ENCODE measurements around the gene MOCS1.
A peak's percentile ranks its signal among the peaks of the same experiment; 100 is the strongest.
"Not testable (repeated sequence)": the region's sequence is repeated elsewhere in the genome, so short reads cannot be mapped to it uniquely, and the experiment has no call there.

The MOCS1 gene

GRCh38 chr6:39934131-39934757 lies at the start of gene MOCS1:
TSS of gene MOCS1 (minus strand) at chr6:39934462. CDS start at chr6:39934417, 45 bp downstream.
- DNase-seq: peak; percentile 13

- no peak for DNase-seq
Observed at GRCh38 chr6:39984051-39984450, 49.8 kb upstream of the MOCS1 start.

GRCh38 chr6:39983193-39983592 lies 48.9 kb upstream of the MOCS1 start:
- DNase-seq: no peak

DNA sequence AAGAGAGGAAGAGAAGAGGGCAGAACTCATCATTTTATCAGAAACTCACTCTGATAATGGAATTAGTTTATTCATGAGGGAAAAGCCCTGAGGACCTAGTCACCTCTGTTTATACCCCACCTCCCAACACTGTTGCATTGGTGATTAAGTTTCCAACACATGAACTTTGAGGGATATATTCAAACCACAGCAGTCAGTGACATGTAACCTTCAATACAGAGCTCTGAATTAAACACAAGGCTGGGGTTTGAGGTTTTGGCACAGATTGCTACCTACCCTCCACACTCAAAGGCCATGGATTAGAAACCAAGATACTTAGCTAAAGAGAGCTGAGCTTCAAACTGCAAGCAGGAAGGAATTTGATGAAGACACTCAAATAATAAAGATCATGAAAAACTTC lies 48.5 kb upstream of the MOCS1 start:
- no peak for DNase-seq

DNA sequence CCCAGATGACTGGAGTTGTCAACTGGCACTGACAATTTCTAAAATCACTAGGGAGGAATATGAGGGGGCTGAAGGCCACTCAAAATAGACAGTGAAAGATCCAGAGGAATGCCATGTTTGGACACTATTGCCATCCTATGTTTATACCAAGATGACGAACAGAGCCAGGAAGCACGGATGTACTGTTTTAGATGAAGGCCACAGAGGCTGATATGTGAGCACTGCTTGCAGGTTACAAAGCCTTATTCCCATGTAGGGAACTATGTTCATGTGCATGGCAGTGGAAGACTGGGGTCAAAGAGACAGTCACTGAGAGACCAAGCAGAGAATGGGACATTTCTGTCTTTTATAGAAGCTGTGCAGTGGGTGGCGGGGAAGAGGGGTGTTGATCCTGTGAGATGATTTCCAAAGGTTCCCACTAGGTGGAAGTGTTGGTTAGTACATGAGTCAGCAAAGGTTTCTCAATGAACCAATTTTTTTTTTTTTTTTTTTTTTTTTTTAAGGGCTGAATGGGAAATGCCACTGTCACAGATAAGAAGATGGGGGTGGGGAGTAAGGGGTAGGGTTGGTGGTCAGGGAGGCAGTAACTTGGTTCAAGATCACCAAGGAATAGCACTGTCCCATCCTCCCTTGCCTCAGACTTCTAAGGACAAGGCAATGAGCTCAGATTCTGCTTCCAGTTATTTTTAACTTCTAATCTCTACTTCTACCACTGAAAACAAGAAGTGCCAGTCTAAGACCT lies 46.7 kb upstream of the MOCS1 start:
- peak; percentile 20 for DNase-seq

GRCh38 chr6:39979461-39980328 lies 45.4 kb upstream of the MOCS1 start:
- no peak for DNase-seq

GRCh38 chr6:39978240-39978639 lies 44.0 kb upstream of the MOCS1 start:
- no peak for DNase-seq

DNA sequence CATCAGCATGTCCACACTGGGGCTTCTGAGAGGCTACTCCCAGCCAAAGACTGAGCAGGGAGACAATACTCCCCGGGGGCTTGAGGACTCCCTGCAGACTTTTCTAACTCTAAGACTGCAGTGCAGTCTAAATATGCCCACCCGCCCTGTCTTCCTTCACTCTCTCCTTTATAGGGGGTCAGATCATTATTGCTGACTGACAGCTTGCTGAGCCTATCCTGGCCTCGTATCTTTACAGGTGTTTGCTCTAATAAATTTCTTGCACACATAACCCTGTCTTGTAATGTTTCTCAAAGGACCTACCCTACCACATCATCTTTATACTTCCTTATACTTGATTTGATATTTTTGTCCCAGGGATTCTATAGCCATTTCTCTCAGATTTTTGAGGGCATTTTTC lies 39.4 kb upstream of the MOCS1 start:
- DNase-seq: no peak

- not testable (repeated sequence) for DNase-seq
Observed at GRCh38 chr6:39972717-39973116, 38.5 kb upstream of the MOCS1 start.

GRCh38 chr6:39971131-39971530 lies 36.9 kb upstream of the MOCS1 start:
- DNase-seq: not testable (repeated sequence)

DNA sequence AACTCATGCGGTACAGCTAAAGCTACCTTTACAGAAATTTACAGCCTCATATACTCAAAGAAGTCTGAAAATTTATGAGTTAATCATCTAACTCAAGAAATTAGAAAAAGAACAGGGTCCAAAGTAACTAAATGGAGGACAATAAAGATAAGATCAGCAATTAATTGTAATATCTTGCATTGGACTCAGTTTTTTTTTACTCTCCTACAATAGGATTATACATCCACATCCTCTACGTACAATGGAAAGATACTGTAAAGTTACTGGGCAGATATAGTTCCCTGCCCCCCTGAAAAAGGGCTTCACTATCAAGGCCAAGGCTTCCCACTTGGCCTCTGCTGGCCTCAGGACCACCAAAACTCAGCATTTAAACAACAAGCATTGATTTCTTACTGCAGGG lies 31.5 kb upstream of the MOCS1 start:
- no peak for DNase-seq

DNA sequence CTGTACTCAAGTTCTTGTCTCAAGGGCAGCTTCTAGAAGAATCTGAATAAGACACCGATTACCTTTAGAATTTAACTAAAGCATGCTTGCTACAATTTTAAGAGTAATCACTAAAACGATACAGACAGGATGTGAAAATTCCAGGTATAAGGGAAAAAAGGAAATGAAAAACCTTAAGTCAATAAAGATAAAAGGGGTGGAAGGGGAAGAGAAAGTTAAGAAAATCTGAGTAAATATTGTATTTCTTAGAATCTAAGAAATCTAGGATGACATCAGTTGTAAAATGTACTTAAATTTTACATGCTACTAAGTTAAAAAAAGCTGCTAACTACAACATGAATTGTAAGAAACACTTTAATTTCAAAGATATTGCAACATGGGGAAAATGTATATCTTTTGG lies 30.3 kb upstream of the MOCS1 start:
- DNase-seq: no peak

- no peak for DNase-seq
Observed at GRCh38 chr6:39964094-39964493, 29.8 kb upstream of the MOCS1 start.

DNA sequence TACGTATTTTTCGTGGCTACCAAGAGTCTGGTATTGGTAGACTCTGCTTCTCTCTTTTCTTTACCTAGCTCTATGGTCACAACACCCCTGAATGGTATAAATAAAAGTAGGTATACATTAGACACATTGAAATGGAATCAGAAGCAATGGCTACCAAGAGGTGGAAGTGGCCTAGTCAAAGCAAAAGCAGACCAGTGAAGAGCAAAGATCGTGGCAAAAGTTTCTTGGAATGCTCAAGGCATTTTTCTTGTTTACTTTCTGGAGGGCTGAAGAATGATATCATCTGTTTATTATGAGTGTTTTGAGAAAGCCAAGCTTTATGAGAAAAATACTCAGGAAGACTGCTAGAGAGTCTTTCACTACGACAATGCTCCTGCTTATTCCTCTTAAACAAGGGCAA lies 28.6 kb upstream of the MOCS1 start:
- DNase-seq: no peak

DNA sequence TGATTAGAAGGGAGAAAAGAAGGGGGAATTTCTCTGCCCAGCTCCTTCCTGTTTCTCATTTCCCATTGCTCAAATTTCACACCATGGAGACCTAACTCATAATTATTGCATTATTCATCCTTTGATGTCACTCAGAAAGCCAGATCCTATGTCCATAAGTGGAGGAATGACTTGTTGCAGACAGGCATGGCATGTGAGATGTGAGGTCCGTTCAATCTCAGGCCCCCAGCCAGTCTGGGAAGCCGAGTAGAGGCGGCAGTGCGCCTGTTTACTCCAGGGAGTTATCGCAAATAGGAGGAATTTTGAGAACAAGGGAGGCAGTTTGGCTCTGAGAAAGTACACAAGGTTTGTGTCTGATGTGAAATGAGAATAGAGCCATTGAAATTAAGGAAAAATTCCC lies 26.9 kb upstream of the MOCS1 start:
- DNase-seq: no peak

DNA sequence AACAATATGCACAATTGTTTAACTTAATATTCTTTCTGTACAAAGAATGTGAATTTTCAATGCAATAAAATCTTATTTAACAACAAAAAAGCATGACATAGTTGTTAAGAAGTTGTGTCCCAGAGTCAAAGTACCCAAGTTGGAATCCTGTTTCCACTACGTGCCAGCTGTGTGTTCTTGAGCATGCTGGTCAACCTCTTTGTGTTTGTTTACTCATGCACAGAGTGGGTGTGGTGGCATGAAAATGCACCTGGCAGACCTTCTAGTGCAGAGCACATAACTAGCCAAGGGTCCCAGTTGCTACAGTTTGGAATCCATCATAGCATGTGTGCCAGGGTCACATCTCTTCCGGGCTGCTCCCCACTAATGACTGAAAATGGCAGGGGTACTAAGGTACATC lies 24.7 kb upstream of the MOCS1 start:
- DNase-seq: no peak

DNA sequence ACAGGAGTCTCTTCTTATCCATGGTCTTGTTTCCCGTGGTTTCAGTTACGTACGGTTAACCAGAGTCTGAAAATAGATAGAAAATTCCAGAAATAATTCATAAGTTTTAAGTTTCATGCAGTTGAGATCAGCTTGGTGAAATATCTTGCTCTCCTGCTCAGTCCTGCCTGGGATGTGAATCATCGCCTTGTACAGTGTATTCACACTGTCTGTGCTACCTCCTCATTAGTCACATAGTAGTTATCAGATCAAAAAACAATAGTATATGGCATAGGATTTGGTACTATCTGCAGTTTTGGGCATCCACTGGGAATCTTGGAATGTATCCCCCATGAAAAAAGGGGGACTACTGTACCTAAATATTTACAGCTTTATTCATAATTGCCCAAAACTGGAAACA lies 22.7 kb upstream of the MOCS1 start:
- DNase-seq: no peak

- DNase-seq: no peak
Observed at GRCh38 chr6:39953076-39953618, 18.9 kb upstream of the MOCS1 start.

DNA sequence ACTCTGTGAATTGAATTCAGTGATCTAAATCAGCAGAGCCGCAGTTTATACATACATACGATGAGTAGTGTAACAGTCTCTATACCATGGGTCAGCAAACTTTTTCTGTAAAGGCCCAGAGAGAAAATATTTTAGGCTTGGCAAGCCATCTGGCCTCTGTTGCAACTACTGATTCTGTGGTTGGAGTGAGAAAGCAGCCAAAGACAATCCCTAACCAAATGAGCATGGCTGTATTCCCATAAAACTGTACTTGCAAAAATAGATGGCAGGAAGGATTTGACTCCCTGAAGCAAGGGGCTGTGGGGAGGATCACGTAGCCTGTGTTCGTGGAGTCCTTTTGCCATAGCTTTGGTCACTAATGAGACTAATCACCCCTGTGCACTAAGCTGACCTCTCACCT lies 17.9 kb upstream of the MOCS1 start:
- DNase-seq: no peak

DNA sequence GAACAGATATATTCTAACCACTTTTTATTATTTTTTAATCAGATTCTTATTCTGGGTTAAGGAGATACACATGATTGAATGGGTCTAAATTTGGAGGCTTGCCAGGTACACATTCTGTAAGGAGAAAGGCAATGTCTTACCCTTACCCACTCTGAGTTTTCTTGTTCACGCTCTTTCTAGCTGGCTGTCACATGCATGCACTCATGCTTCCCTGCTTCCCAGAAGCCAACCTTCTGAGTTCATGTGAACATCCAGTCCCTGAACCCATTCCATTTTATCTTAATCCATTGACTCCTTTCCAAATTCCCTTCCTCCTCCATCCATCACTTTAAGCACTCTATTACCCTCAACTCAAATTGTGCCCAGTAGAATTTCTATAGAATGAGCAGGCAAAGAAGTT lies 17.5 kb upstream of the MOCS1 start:
- DNase-seq: no peak

- DNase-seq: no peak
Observed at GRCh38 chr6:39951191-39951590, 16.9 kb upstream of the MOCS1 start.

DNA sequence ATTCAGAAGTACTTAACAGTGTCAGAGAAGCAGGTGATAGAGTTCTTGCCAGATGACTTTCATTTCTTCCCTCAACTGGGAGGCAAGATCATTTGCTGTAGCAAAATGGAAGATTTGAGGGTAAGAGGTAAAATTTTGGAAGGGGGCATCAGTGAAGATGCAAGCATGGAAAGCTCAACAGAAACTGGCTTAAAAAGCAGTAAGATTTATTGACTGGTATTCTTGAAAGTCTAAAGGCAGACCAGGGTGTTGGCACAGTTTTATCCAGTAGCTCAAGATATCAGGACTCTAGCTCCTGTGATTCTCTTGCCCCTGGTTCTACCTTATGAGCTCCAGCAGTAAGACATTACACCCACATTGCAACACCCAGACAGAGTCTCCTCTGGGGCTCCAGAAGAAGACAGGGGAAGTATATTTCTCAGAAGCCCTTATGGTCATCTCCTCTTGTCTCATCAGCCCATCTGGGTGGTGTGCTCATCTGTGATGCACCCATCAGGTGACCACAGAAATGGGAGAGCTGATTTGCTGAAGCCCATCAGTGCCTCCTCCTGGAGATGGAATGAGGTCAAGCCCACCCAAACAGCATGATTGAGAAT lies 16.0 kb upstream of the MOCS1 start:
- DNase-seq: no peak

DNA sequence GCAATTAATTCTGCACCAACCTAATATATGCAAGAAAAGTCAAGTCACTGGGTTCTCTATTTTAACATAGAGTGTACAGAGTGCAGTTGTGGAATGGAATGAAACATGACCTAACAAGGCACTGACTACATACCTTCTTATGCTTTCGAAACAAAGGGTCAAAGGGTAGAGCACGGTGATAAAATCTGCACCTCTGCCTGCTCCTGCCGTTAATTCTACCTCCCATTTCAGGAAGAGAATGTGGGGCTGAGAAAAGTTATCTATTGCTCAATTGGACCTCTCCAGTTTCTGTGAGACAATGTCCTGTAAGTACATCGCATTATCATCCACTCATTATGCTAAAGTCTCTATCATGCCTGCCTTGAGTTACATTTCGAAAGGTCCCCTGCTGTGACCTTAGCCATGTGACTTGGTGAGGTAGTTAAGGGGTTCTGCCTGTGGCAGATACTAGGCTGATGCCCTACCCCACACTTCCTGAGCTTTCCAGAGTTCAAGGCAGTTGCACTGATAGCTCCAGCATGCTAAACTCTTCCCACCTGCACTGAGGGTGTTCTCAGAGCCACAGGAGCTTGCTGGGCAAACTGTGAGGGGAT lies 14.0 kb upstream of the MOCS1 start:
- DNase-seq: no peak
